OCI-LY3 (cell line): ENCODE measurements around the gene RPS15A.

Source experiments
- H2AFZ ChIP-seq: fragments of 200-600, 300-600 bp; shearing (Covaris generic); 2 replicates; pipeline ENCODE4 v1.6.0; 2014; ENCODE audit warnings: antibody characterized with exemption, low read depth, low read length
- H3K27ac ChIP-seq: fragments of 200-600, 300-600 bp; sonication (generic); 2 replicates; pipeline ENCODE4 v1.5.1; 2014; ENCODE audit warnings: mild to moderate bottlenecking, low read length, moderate library complexity, mixed read lengths
- H3K27me3 ChIP-seq: fragments of 200-600, 300-600 bp; sonication (generic); 2 replicates; pipeline ENCODE4 v1.6.1; 2014; ENCODE audit warnings: low read depth, low read length, mixed read lengths
- H3K36me3 ChIP-seq: fragments of 200-600, 300-600 bp; sonication (generic); replicated peaks from 2 replicates; pipeline ENCODE3; 2014; ENCODE audit warnings: low read depth, low read length, mixed read lengths
- H3K4me1 ChIP-seq: fragments of 300-600, 200-600 bp; sonication (generic); 2 replicates; pipeline ENCODE4 v1.6.1; 2014; ENCODE audit warnings: low read length, mixed read lengths
- H3K4me2 ChIP-seq: fragments of 200-600, 300-600 bp; sonication (generic); 2 replicates; pipeline ENCODE4 v1.6.1; 2014; ENCODE audit warnings: low read length, mixed read lengths
- H3K4me3 ChIP-seq: fragments of 300-600, 200-600 bp; sonication (generic); 2 replicates; pipeline ENCODE4 v1.5.1; 2014; ENCODE audit warnings: antibody characterized with exemption, mild to moderate bottlenecking, low read length, moderate library complexity
- H3K79me2 ChIP-seq: fragments of 300-600, 200-600 bp; shearing (Covaris generic); 2 replicates; pipeline ENCODE4 v1.6.1; 2014; ENCODE audit warnings: mild to moderate bottlenecking, low read length, mixed read lengths
- H3K9ac ChIP-seq: fragments of 300-600, 200-600 bp; shearing (Covaris generic); 2 replicates; pipeline ENCODE4 v1.6.0; 2014; ENCODE audit warnings: mild to moderate bottlenecking, low read length, moderate library complexity
- H3K9me3 ChIP-seq: fragments of 200-600, 300-600 bp; shearing (Covaris generic); 2 replicates; pipeline ENCODE4 v1.6.1; 2014; ENCODE audit warnings: low read length, mixed read lengths; ENCODE audit not compliant: insufficient read depth
- H4K20me1 ChIP-seq: fragments of 200-600, 300-600 bp; sonication (generic); 2 replicates; pipeline ENCODE4 v1.6.1; 2016; ENCODE audit warnings: low read length, mixed read lengths; ENCODE audit not compliant: insufficient read depth
- CTCF ChIP-seq: fragments of 200-600, 300-600 bp; sonication (generic); IDR thresholded peaks from 2 replicates; pipeline ENCODE4 v1.5.1; 2014; ENCODE audit warnings: antibody characterized with exemption, low read length, low read depth
- EZH2phosphoT487 ChIP-seq: fragments of 200-600 bp; shearing (Covaris generic); IDR thresholded peaks from 2 replicates; pipeline ENCODE4 v1.6.1; 2018; ENCODE audit warnings: antibody characterized with exemption, mixed run types, low read depth

Gene RPS15A

DNA sequence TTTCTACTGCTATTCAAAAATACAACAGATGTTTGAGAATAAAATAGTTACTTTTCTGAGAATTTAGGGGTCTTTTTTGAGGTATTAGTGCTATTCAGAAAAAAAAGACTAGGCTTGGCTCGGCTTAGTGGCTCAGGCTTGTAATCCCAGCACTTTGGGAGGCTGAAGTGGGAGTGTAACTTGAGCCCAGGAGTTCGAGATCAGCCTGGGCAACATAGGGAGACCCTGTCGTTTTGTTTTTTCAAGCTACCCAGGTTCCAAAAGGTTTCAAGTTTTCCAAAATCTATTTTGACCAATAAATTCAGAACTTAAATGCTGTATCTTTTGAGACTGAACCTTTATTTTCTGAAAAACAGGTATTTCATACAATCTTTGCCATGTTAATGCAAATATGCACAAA, 14.4 kb upstream of the RPS15A start:
- Histone ChIP-seq H3K9me3 (no peaks in the 10 kb centered on the region), H3K4me2 (peak overlapping the region; percentile 5), H3K9ac (no peak overlapping the region), H3K4me3 (no peak overlapping the region), H3K36me3 (peaks cover 44% of the 10 kb centered on the region), H3K79me2 (peaks cover 42% of the 10 kb centered on the region), H3K27me3 (no peaks in the 10 kb centered on the region), H2AFZ (no peak overlapping the region), H3K27ac (peak overlapping the region; percentile 56), H3K4me1 (peaks cover 26% of the 10 kb centered on the region), H4K20me1 (peaks cover 13% of the 10 kb centered on the region)
- TF ChIP-seq EZH2phosphoT487 (no peak), CTCF (no peak)

- peak overlapping the region; percentile 5 for H3K4me2 ChIP-seq
- peaks cover 29% of the 10 kb centered on the region for H3K4me1 ChIP-seq
- no peak overlapping the region for H3K9ac ChIP-seq
- peaks cover 20% of the 10 kb centered on the region for H4K20me1 ChIP-seq
- H2AFZ ChIP-seq, result no peak overlapping the region
- H3K27ac ChIP-seq, result peak overlapping the region; percentile 56
- no peak for TF ChIP-seq CTCF
- TF ChIP-seq EZH2phosphoT487, result no peak
- H3K4me3 ChIP-seq, result no peak overlapping the region
- peaks cover 45% of the 10 kb centered on the region for H3K79me2 ChIP-seq
- H3K36me3 ChIP-seq, result peaks cover 42% of the 10 kb centered on the region
- H3K27me3 ChIP-seq, result no peaks in the 10 kb centered on the region
- no peaks in the 10 kb centered on the region for H3K9me3 ChIP-seq
These were observed 13.7 kb upstream of the RPS15A start for GRCh38 chr16:18803569-18804462.

DNA sequence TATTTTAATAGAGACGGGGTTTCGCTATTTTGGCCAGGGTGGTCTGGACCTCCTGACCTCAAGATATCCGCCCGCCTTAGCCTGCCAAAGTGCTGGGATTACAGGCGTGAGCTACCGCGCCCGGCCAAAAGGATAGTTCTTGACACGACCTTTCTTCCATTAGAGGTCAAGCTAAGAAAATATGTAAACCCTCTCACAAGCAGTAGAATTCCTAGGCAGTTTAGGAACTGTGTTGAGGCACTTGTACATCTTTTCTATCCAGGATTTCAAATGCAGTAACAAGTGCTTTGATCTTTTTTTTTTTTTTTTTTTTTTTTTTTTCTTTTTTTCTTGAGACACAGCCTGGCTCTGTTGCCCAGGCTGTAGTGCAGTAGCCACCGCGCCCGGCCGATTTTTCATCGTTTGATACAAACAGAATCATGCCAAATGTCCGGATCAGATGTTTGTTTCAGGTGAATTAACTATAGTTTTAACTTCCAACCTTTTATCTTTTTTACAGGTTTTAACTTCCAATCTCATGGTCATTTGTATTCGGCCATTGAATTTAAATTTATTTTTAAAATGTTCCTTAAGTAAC, 12.7 kb upstream of the RPS15A start:
- H3K4me3 ChIP-seq, result no peak overlapping the region
- H3K9ac ChIP-seq, result no peak overlapping the region
- H3K4me1 ChIP-seq, result peaks cover 29% of the 10 kb centered on the region
- H2AFZ ChIP-seq, result no peak overlapping the region
- peaks cover 54% of the 10 kb centered on the region for H3K79me2 ChIP-seq
- no peak overlapping the region; the same call in 1 of the 2 replicates for H3K27ac ChIP-seq
- H3K27me3 ChIP-seq, result no peaks in the 10 kb centered on the region
- no peaks in the 10 kb centered on the region for H3K9me3 ChIP-seq
- H3K4me2 ChIP-seq, result no peak overlapping the region
- TF ChIP-seq EZH2phosphoT487, result no peak
- TF ChIP-seq CTCF, result no peak
- peaks cover 35% of the 10 kb centered on the region for H3K36me3 ChIP-seq
- H4K20me1 ChIP-seq, result peaks cover 30% of the 10 kb centered on the region

GRCh38 chr16:18801145-18801972, 11.2 kb upstream of the RPS15A start, which contains the start of gene ARL6IP1:
TSS of gene ARL6IP1 (minus strand) at chr16:18801549. CDS start at chr16:18801466, 83 bp downstream.
- Histone ChIP-seq H3K36me3 (peaks cover 36% of the 10 kb centered on the region), H4K20me1 (peaks cover 35% of the 10 kb centered on the region), H3K27ac (peak within 1 kb of the TSS; percentile 90), H3K27me3 (no peaks in the 10 kb centered on the region), H3K9me3 (no peaks in the 10 kb centered on the region), H3K4me1 (peaks cover 29% of the 10 kb centered on the region), H3K79me2 (peaks cover 67% of the 10 kb centered on the region), H3K4me3 (peak within 1 kb of the TSS; percentile 99), H3K4me2 (peak within 1 kb of the TSS; percentile 99), H3K9ac (peak within 1 kb of the TSS; percentile 98), H2AFZ (peak within 1 kb of the TSS; percentile 63; the same call in 1 of the 2 replicates)
- no peak for TF ChIP-seq EZH2phosphoT487
- TF ChIP-seq CTCF, result peak; percentile 83
